Forelimb muscle (tissue), 1 donor: ENCODE data around the gene KRT6A. TPM values are rescaled to one million over a fixed set of nuclear protein-coding genes. Genes with fewer than 3 reads are reported as not detected.

Experiments
- polyA plus RNA-seq: library from polyadenylated mRNA; unstranded; fragments of 120-200 nt; gene quantifications from one replicate; pipeline ENCODE4 v1.2.1, GENCODE V29; 2013; ENCODE audit not compliant: insufficient read length

KRT6A gene
- polyA plus RNA-seq, 1 donor: not detected

Other genes with a start within 250 kb of the KRT6A start
- gene KRT86, start 218.6 kb downstream of the KRT6A start, polyA plus RNA-seq: 0.33 TPM
- gene KRT81, start 201.7 kb downstream of the KRT6A start, polyA plus RNA-seq: not detected
- gene KRT83, start 171.9 kb downstream of the KRT6A start, polyA plus RNA-seq: not detected
- gene KRT85, start 125.8 kb downstream of the KRT6A start, polyA plus RNA-seq: not detected
- gene KRT84, start 107.6 kb downstream of the KRT6A start, polyA plus RNA-seq: not detected
- gene KRT82, start 86.9 kb downstream of the KRT6A start, polyA plus RNA-seq: not detected
- gene KRT75, start 58.9 kb downstream of the KRT6A start, polyA plus RNA-seq: not detected
- gene KRT6B, start 41.1 kb downstream of the KRT6A start, polyA plus RNA-seq: not detected
- gene KRT6C, start 19.5 kb downstream of the KRT6A start, polyA plus RNA-seq: not detected
- gene KRT5, start 27.1 kb upstream of the KRT6A start, polyA plus RNA-seq: 0.24 TPM
- gene KRT71, start 59.9 kb upstream of the KRT6A start, polyA plus RNA-seq: not detected
- not detected for gene KRT74, start 80.6 kb upstream of the KRT6A start, polyA plus RNA-seq
- 0.08 TPM for gene KRT72, start 108.2 kb upstream of the KRT6A start, polyA plus RNA-seq
- not detected for gene KRT73, start 125.3 kb upstream of the KRT6A start, polyA plus RNA-seq
- gene KRT2, start 159.0 kb upstream of the KRT6A start, polyA plus RNA-seq: not detected
- gene KRT1, start 187.2 kb upstream of the KRT6A start, polyA plus RNA-seq: 1.0 TPM
- gene KRT77, start 210.3 kb upstream of the KRT6A start, polyA plus RNA-seq: not detected